ENCODE results near the gene ASXL1.

GRCh38 chr20:32404017-32404416, 45.9 kb downstream of the ASXL1 start:
- TF ChIP-seq CTCF (conservative IDR thresholded peaks at IDR 0.05; ENCODE audit: low read depth in 2 of 2), result no peak
- TF ChIP-seq EZH2 (IDR thresholded peaks at IDR 0.05; ENCODE audit: low read depth, unreplicated experiment), result no peak
- no peak for TF ChIP-seq POLR2AphosphoS5 (IDR thresholded peaks at IDR 0.05; ENCODE audit: low read depth)
- no peak for TF ChIP-seq STAT1 (IDR thresholded peaks at IDR 0.05; ENCODE audit: unreplicated experiment)
- TF ChIP-seq REST (IDR thresholded peaks at IDR 0.05; ENCODE audit: unreplicated experiment), result no peak
- TF ChIP-seq CREB1 (CRISPR knock-in tag; IDR thresholded peaks at IDR 0.05; ENCODE audit: low read depth), result no peak
- no peak for TF ChIP-seq EZH2phosphoT487 (IDR thresholded peaks at IDR 0.05; ENCODE audit: unreplicated experiment)
- TF ChIP-seq JUNB (IDR thresholded peaks at IDR 0.05; ENCODE audit: unreplicated experiment), result no peak
- TF ChIP-seq ZNF331 (CRISPR knock-in tag; IDR thresholded peaks at IDR 0.05; ENCODE audit: low read depth), result no peak
- TF ChIP-seq ZNF114 (CRISPR knock-in tag; IDR thresholded peaks at IDR 0.05), result no peak
- TF ChIP-seq NANOG (IDR thresholded peaks at IDR 0.05; ENCODE audit: borderline replicate concordance), result no peak

All from GM23338 (cell line).